Activated T-cell treated with anti-CD3 and anti-CD28 coated beads, Interleukin-2, amount 50 U/mL, for 72 hours (primary cell): ENCODE measurements around the gene LDLRAD3. TPM values are rescaled to one million over a fixed set of nuclear protein-coding genes. Genes with fewer than 3 reads are reported as not detected.

Source experiments
- ATAC-seq, 2 donors: fragments of 150-1000 bp; cut with Tn5 transposase; replicated peaks in 1 of 2; 2 replicates each; pipeline ENCODE4 v1.10.0; 2021; ENCODE audit warnings: moderate library complexity in 2 of 2, mild to moderate bottlenecking in 1 of 2
- DNase-seq, 2 donors: peaks; one replicate each; pipeline ENCODE4 v3.0.0; 2021 to 2022; ENCODE audit warnings: mixed read lengths in 1 of 2
- H3K27ac Mint-ChIP-seq: one replicate; pipeline ENCODE4 v1.8.0; 2022; ENCODE audit warnings: mild to moderate bottlenecking, moderate library complexity, mixed read lengths
- H3K27me3 Mint-ChIP-seq: one replicate; pipeline ENCODE4 v1.8.0; 2022; ENCODE audit warnings: low read depth, mixed read lengths
- H3K36me3 Mint-ChIP-seq, 2 donors: one replicate each; pipeline ENCODE4 v1.8.0; 2022; ENCODE audit warnings: mixed read lengths in 2 of 2, mild to moderate bottlenecking in 1 of 2; ENCODE audit not compliant: insufficient read depth in 2 of 2
- H3K4me1 Mint-ChIP-seq: one replicate; pipeline ENCODE4 v1.8.0; 2022; ENCODE audit warnings: low read depth, mixed read lengths
- H3K4me3 Mint-ChIP-seq, 2 donors: one replicate each; pipeline ENCODE4 v1.8.0; 2022; ENCODE audit warnings: mild to moderate bottlenecking in 2 of 2, mixed read lengths in 2 of 2, moderate library complexity in 2 of 2
- H3K9me3 Mint-ChIP-seq, 2 donors: one replicate each; pipeline ENCODE4 v1.8.0; 2022; ENCODE audit warnings: mixed read lengths in 2 of 2
- total RNA-seq, 2 donors: library from RNA; stranded (reverse); gene quantifications; one replicate each; pipeline ENCODE4 v1.2.3, GENCODE V29; 2022

The LDLRAD3 gene
- total RNA-seq, 2 donors from 2014 or later, result not detected

DNA sequence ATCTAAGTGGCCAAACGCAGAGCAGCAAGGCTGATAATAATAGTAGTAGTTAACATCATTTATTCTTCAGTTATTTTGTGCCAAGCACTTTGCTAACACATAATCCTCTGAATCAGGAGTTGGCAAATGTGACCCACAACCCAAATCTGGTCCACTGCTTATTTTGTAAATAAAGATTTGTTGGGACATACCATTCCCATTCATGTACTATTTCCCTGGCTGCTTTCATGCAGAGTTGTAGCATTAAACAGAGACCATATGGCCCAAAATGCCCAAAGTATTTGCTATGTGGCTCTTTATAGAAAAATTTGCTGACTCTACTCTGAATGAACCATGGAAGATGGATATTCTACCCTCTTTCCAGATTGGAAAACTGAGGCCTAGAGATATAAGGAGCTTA, 295.0 kb downstream of the LDLRAD3 start:
- H3K4me3 Mint-ChIP-seq, result no peak overlapping the region
- ATAC-seq (no peak), DNase-seq (no peak)
- no peaks in the 10 kb centered on the region for H3K4me1 Mint-ChIP-seq
- H3K36me3 Mint-ChIP-seq, result no peaks in the 10 kb centered on the region
- H3K27ac Mint-ChIP-seq, result no peak overlapping the region
- H3K9me3 Mint-ChIP-seq, result no peaks in the 10 kb centered on the region
- H3K27me3 Mint-ChIP-seq, result peaks cover 30% of the 10 kb centered on the region

GRCh38 chr11:36239636-36240035, 295.8 kb downstream of the LDLRAD3 start:
- Mint-ChIP-seq H3K27ac (no peak overlapping the region), H3K4me1 (no peaks in the 10 kb centered on the region), H3K36me3 (no peaks in the 10 kb centered on the region), H3K4me3 (no peak overlapping the region), H3K9me3 (no peaks in the 10 kb centered on the region), H3K27me3 (peaks cover 32% of the 10 kb centered on the region)
- DNase-seq, result no peak
- no peak for ATAC-seq

- H3K27me3 Mint-ChIP-seq, result peaks cover 38% of the 10 kb centered on the region
- no peak overlapping the region for H3K27ac Mint-ChIP-seq
- H3K9me3 Mint-ChIP-seq, result no peaks in the 10 kb centered on the region
- ATAC-seq (no peak), DNase-seq (no peak)
- H3K4me1 Mint-ChIP-seq, result no peaks in the 10 kb centered on the region
- H3K4me3 Mint-ChIP-seq, result no peak overlapping the region
- no peaks in the 10 kb centered on the region for H3K36me3 Mint-ChIP-seq
These were observed 296.3 kb downstream of the LDLRAD3 start for GRCh38 chr11:36240173-36240572.

GRCh38 chr11:36240801-36241200, 296.9 kb downstream of the LDLRAD3 start:
- Mint-ChIP-seq H3K27ac (no peak overlapping the region), H3K4me1 (no peaks in the 10 kb centered on the region), H3K27me3 (peaks cover 44% of the 10 kb centered on the region), H3K9me3 (no peaks in the 10 kb centered on the region), H3K4me3 (no peak overlapping the region), H3K36me3 (no peaks in the 10 kb centered on the region)
- no peak for ATAC-seq
- DNase-seq, result no peak

DNA sequence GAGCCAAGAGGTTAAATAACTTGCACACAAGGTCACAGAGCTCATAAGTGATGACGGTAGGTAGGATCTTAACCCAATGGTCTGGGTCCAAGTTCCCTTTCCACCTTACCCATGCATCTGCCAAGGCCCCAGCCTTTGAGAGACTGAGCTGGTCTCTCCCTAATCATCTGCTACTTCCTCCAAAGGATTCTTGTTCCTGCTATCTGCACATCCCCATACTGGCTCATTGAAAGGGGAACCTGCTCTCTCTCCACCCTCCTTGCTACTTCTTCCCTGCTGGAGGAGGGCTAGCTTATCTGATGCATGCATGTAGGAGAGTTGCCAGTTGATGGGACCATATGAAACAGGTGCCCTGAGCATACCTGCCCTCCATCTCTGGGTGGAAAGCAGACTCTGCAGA, 297.6 kb downstream of the LDLRAD3 start:
- no peak overlapping the region for H3K27ac Mint-ChIP-seq
- ATAC-seq (no peak), DNase-seq (no peak)
- no peaks in the 10 kb centered on the region for H3K9me3 Mint-ChIP-seq
- H3K4me1 Mint-ChIP-seq, result no peaks in the 10 kb centered on the region
- H3K4me3 Mint-ChIP-seq, result no peak overlapping the region
- peaks cover 48% of the 10 kb centered on the region for H3K27me3 Mint-ChIP-seq
- H3K36me3 Mint-ChIP-seq, result no peaks in the 10 kb centered on the region

DNA sequence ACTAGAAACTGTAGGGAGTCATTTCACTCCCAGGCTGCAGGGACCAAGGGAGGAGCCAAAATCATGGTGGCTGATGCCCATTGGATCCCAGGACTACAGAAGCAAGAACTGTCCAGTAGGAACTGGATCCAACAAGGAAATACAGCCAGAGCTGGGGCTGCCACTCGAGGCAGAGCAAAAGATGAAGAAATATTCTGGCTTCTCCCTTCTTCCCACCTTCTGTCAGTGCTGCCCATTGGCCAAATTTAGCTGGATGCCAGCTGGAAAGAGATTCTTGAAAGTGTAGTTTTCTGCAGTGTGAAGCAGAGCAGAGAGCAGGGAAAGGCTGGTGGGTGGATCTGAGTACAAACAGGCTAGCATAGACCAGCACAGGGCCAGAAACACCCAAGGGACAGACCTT, 299.8 kb downstream of the LDLRAD3 start:
- H3K4me1 Mint-ChIP-seq, result no peaks in the 10 kb centered on the region
- no peak for DNase-seq
- H3K27ac Mint-ChIP-seq, result no peak overlapping the region
- H3K27me3 Mint-ChIP-seq, result peaks cover 58% of the 10 kb centered on the region
- H3K9me3 Mint-ChIP-seq, result no peaks in the 10 kb centered on the region
- H3K4me3 Mint-ChIP-seq, result no peak overlapping the region
- no peak for ATAC-seq
- no peaks in the 10 kb centered on the region for H3K36me3 Mint-ChIP-seq

GRCh38 chr11:36247493-36247892, 303.6 kb downstream of the LDLRAD3 start:
- ATAC-seq (no peak), DNase-seq (no peak)
- H3K36me3 Mint-ChIP-seq, result no peaks in the 10 kb centered on the region
- peaks cover 8% of the 10 kb centered on the region for H3K4me1 Mint-ChIP-seq
- H3K27ac Mint-ChIP-seq, result no peak overlapping the region
- H3K27me3 Mint-ChIP-seq, result peaks cover 74% of the 10 kb centered on the region
- H3K4me3 Mint-ChIP-seq, result no peak overlapping the region
- H3K9me3 Mint-ChIP-seq, result no peaks in the 10 kb centered on the region

GRCh38 chr11:36248436-36248835, 304.6 kb downstream of the LDLRAD3 start:
- DNase-seq (no peak), ATAC-seq (no peak)
- Mint-ChIP-seq H3K36me3 (no peaks in the 10 kb centered on the region), H3K4me3 (no peak overlapping the region), H3K27me3 (peaks cover 73% of the 10 kb centered on the region), H3K4me1 (peaks cover 8% of the 10 kb centered on the region), H3K9me3 (no peaks in the 10 kb centered on the region), H3K27ac (no peak overlapping the region)

DNA sequence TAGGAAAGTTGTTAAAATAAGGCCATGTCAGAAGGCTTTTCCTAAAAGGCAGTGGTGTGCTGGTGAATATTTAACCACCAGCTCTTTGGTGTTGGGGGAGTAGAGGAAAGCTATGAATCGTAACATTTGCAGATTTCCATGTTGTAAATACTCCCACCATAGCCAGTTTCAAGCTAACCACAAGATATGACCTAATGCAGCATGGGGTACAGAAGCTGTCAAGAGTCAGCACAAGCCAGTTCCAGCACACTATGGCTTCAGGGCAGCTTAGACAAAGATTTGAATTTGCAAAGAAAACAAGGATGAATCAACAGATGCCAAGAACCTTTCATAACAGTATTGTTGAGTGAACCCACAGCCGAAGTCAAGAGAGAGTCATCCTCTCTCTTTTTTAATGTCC, 305.4 kb downstream of the LDLRAD3 start:
- Mint-ChIP-seq H3K9me3 (no peaks in the 10 kb centered on the region), H3K4me1 (peaks cover 8% of the 10 kb centered on the region), H3K27ac (no peak overlapping the region), H3K4me3 (no peak overlapping the region), H3K27me3 (peaks cover 76% of the 10 kb centered on the region), H3K36me3 (no peaks in the 10 kb centered on the region)
- DNase-seq (no peak), ATAC-seq (peak; percentile 72 to 86)

- Mint-ChIP-seq H3K4me1 (peaks cover 8% of the 10 kb centered on the region), H3K27me3 (peaks cover 52% of the 10 kb centered on the region), H3K4me3 (no peak overlapping the region), H3K36me3 (no peaks in the 10 kb centered on the region), H3K9me3 (no peaks in the 10 kb centered on the region), H3K27ac (no peak overlapping the region)
- no peak for DNase-seq
- no peak for ATAC-seq
These were observed 308.0 kb downstream of the LDLRAD3 start for GRCh38 chr11:36251823-36252222.

- H3K27me3 Mint-ChIP-seq, result peaks cover 48% of the 10 kb centered on the region
These were observed 309.4 kb downstream of the LDLRAD3 start for GRCh38 chr11:36253238-36253637.

GRCh38 chr11:36254713-36255112, 310.9 kb downstream of the LDLRAD3 start:
- Mint-ChIP-seq H3K4me1 (no peaks in the 10 kb centered on the region), H3K36me3 (no peaks in the 10 kb centered on the region), H3K4me3 (no peak overlapping the region), H3K9me3 (no peaks in the 10 kb centered on the region), H3K27ac (no peak overlapping the region), H3K27me3 (peaks cover 47% of the 10 kb centered on the region)
- ATAC-seq, result no peak
- no peak for DNase-seq

More at GRCh38 chr11:36253238-36253637, 309.4 kb downstream of the LDLRAD3 start:
- DNase-seq (no peak), ATAC-seq (no peak)
- no peak overlapping the region for H3K27ac Mint-ChIP-seq
- H3K4me1 Mint-ChIP-seq, result peaks cover 8% of the 10 kb centered on the region
- no peaks in the 10 kb centered on the region for H3K36me3 Mint-ChIP-seq
- no peak overlapping the region for H3K4me3 Mint-ChIP-seq
- H3K9me3 Mint-ChIP-seq, result no peaks in the 10 kb centered on the region

- Mint-ChIP-seq H3K9me3 (no peaks in the 10 kb centered on the region), H3K27ac (no peak overlapping the region), H3K4me3 (no peak overlapping the region), H3K36me3 (no peaks in the 10 kb centered on the region), H3K27me3 (peaks cover 47% of the 10 kb centered on the region), H3K4me1 (no peaks in the 10 kb centered on the region)
- ATAC-seq (no peak), DNase-seq (no peak)
These were observed 313.5 kb downstream of the LDLRAD3 start for GRCh38 chr11:36257351-36257750.

- H3K4me1 Mint-ChIP-seq, result no peaks in the 10 kb centered on the region
- DNase-seq (peak; percentile 18 to 30), ATAC-seq (peak; percentile 39 to 62)
These were observed 315.0 kb downstream of the LDLRAD3 start for GRCh38 chr11:36258730-36259360.

More at GRCh38 chr11:36258730-36259360, 315.0 kb downstream of the LDLRAD3 start:
- Mint-ChIP-seq H3K4me3 (no peak overlapping the region), H3K27me3 (peaks cover 41% of the 10 kb centered on the region), H3K27ac (no peak overlapping the region), H3K36me3 (no peaks in the 10 kb centered on the region), H3K9me3 (no peaks in the 10 kb centered on the region)
